Epithelial cell of esophagus (primary cell): ENCODE measurements around the gene STK32B.

Source experiments
- DNase-seq: peaks from one replicate; pipeline ENCODE4 v3.0.0; 2010; ENCODE audit warnings: low read depth
- H3K4me3 ChIP-seq: 2 replicates; pipeline ENCODE4 v1.5.1; 2011; ENCODE audit warnings: mild to moderate bottlenecking, low read length, control low read depth
- CTCF ChIP-seq: IDR thresholded peaks from 2 replicates; pipeline ENCODE4 v1.5.1; 2011; ENCODE audit warnings: low read depth, mild to moderate bottlenecking, low read length, control low read depth, inconsistent platforms; ENCODE audit not compliant: insufficient read depth; ENCODE audit errors: missing control alignments

Gene STK32B

GRCh38 chr4:5469151-5469775 lies 418.0 kb downstream of the STK32B start:
- no peak for TF ChIP-seq CTCF
- H3K4me3 ChIP-seq, result no peak overlapping the region
- no peak for DNase-seq

- no peak for DNase-seq
- H3K4me3 ChIP-seq, result no peak overlapping the region
- no peak for TF ChIP-seq CTCF
Measured at GRCh38 chr4:5469861-5470260, 418.6 kb downstream of the STK32B start.

DNA sequence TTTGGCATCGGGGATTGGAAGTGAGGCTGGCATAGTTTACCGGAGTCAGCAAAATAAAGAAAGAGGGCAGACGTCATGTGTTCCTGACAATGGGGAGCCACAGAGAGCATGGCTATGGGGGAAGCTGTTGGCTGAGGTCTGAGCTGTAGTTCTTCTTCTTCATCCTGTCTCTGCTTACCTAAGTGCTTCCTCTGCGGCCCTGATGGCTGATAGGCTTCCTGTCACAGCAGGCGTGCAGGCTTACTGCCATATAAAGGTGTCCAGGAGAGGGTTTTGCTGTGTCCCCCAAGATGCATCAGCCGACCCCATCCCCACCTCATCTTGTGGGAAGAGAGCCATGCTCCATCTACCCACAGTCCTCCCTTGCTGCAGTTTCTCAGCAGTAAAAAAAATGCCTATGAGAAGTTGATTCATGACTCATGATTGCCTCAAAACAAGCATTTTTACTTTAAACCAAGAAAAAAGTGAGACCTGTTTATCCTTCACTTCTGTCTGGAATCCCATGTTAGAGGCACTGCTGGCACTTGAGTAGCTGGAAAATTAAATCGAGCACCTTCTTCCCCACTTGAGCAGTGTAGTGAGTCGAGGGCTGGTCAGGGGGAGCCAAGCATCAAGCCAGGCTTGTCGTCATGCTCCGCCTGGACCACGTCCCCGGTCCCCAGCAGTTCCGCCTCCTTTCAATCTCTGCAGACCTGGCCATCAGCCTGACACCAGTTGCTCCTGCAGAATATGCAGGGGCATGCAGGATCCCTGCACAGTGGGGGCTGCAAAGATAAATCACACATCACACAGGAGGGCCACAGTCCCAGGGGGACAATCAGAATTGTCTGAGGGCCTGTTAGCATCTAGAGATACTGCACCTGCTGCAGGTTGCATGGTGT lies 419.3 kb downstream of the STK32B start:
- no peak for DNase-seq
- no peak for TF ChIP-seq CTCF

GRCh38 chr4:5471206-5471605 lies 419.9 kb downstream of the STK32B start:
- no peak for DNase-seq
- TF ChIP-seq CTCF, result no peak
- no peak overlapping the region for H3K4me3 ChIP-seq

More for the DNA sequence above, 419.3 kb downstream of the STK32B start:
- H3K4me3 ChIP-seq, result no peak overlapping the region

DNA sequence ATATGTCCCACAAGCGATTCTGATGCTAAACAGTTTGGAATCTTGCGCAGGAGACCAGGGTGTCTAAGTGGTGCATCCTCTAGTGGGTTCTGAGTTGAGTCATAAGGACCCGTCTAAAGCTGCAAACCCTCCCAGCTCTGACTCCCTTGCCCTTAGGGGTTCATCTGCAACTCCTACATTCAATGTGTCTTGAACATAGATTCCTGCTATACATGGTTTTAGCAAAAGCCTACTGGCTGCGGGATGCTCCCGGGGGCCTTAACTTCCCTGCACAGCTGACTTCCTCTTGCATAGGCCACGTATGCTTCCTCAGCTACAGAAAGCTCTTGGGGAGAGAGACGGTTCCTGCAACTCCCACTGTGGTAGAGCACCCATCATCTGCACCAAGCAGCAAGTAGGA lies 420.4 kb downstream of the STK32B start:
- no peak overlapping the region for H3K4me3 ChIP-seq
- TF ChIP-seq CTCF, result no peak
- no peak for DNase-seq

GRCh38 chr4:5472160-5472591 lies 420.9 kb downstream of the STK32B start:
- no peak overlapping the region for H3K4me3 ChIP-seq
- DNase-seq, result no peak
- no peak for TF ChIP-seq CTCF

- TF ChIP-seq CTCF, result no peak
- no peak for DNase-seq
- H3K4me3 ChIP-seq, result no peak overlapping the region
Measured at GRCh38 chr4:5473125-5473524, 421.8 kb downstream of the STK32B start.
